Right lobe of liver (tissue), 4 donors: ENCODE data around the gene ATF4.

Experiments used
- POLR2A ChIP-seq: fragments of 450-650 bp; IDR thresholded peaks from one replicate; pipeline ENCODE4 v1.6.1; 2017; ENCODE audit warnings: antibody characterized with exemption, mild to moderate bottlenecking
- TF ChIP-seq, protein P1 (sequence below), 4 donors: fragments of 200-600 bp in 3 of 4; fragments of 450-650 bp in 1 of 4; IDR thresholded peaks; one replicate each; pipeline versions ENCODE4 v1.5.1 to v1.8.0; 2016 to 2022; ENCODE audit warnings: antibody characterized with exemption in 4 of 4, mild to moderate bottlenecking in 2 of 4
- donor health status: DM: no; HTN: no; CAD: no.
- donor health status: DM: no; HTN: no; CAD: no.
- donor health status: DM: no; HTN: yes; CAD: no.

DNA sequence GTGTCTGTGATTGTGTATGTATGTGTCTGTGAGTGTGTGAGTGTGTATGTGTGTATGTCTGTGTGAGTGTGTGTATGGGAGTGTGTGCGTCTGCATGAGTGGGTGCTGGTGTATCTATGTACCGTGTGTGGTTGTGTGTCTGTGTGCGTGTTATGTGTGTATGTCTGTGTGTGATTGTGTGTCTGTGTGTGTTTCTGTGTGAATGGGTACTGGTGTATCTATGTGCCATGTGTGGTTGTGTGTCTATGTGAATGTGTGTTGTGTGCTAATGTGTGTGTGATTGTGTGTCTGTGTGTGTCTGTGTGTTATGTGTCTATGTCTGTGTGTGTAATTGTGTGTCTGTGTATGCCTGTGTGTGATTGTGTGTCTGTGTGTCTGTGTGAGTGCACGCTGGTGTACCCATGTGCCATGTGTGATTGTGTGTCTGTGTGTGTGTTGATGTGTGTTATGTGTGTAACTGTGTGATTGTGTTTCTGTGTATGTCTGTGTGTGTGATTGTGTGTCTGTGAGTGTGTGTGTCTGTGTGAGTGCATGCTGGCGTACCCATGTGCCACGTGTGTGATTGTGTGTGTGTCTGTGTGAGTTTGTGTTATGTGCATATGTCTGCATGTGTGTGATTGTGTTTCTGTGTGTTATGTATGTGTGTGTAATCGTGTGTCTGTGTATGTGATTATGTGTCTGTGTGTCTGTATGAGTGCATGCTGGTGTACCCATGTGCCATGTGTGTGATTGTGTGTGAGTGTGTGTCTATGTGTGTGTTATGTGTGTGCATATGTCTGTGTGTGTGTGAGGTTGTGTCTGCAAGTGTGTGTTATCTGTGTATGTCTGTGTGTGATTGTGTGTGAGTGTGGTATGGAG is 43.4 kb downstream of the ATF4 start:
- TF ChIP-seq, protein P1, sequence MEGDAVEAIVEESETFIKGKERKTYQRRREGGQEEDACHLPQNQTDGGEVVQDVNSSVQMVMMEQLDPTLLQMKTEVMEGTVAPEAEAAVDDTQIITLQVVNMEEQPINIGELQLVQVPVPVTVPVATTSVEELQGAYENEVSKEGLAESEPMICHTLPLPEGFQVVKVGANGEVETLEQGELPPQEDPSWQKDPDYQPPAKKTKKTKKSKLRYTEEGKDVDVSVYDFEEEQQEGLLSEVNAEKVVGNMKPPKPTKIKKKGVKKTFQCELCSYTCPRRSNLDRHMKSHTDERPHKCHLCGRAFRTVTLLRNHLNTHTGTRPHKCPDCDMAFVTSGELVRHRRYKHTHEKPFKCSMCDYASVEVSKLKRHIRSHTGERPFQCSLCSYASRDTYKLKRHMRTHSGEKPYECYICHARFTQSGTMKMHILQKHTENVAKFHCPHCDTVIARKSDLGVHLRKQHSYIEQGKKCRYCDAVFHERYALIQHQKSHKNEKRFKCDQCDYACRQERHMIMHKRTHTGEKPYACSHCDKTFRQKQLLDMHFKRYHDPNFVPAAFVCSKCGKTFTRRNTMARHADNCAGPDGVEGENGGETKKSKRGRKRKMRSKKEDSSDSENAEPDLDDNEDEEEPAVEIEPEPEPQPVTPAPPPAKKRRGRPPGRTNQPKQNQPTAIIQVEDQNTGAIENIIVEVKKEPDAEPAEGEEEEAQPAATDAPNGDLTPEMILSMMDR (IDR thresholded peaks at IDR 0.05), result no peak
- no peak for TF ChIP-seq POLR2A
